Endothelial cell (in vitro differentiated cells): ENCODE measurements around the gene LRRC10B. TPM values are rescaled to one million over a fixed set of nuclear protein-coding genes. Genes with fewer than 3 reads are reported as not detected.
A peak's percentile ranks its signal among the peaks of the same experiment; 100 is the strongest.

ENCODE experiments used
- DNase-seq: peaks from one replicate; pipeline ENCODE4 v3.0.0; 2021; ENCODE audit warnings: low spot score
- H3K27ac Mint-ChIP-seq: one replicate; pipeline ENCODE4 v1.8.0; 2021; ENCODE audit warnings: mixed read lengths, inconsistent platforms; ENCODE audit not compliant: unreplicated experiment
- H3K27me3 Mint-ChIP-seq: one replicate; pipeline ENCODE4 v1.8.0; 2021; ENCODE audit warnings: mild to moderate bottlenecking, moderate library complexity, mixed read lengths, inconsistent platforms; ENCODE audit not compliant: unreplicated experiment
- H3K36me3 Mint-ChIP-seq: one replicate; pipeline ENCODE4 v1.8.0; 2021; ENCODE audit warnings: mild to moderate bottlenecking, low read depth, mixed read lengths, inconsistent platforms; ENCODE audit not compliant: unreplicated experiment
- H3K4me1 Mint-ChIP-seq: one replicate; pipeline ENCODE4 v1.8.0; 2021; ENCODE audit warnings: mild to moderate bottlenecking, mixed read lengths, inconsistent platforms; ENCODE audit not compliant: unreplicated experiment
- H3K4me3 Mint-ChIP-seq: one replicate; pipeline ENCODE4 v1.8.0; 2021; ENCODE audit warnings: mild to moderate bottlenecking, mixed read lengths, inconsistent platforms; ENCODE audit not compliant: unreplicated experiment
- H3K9me3 Mint-ChIP-seq: one replicate; pipeline ENCODE4 v1.8.0; 2021; ENCODE audit warnings: mixed read lengths, inconsistent platforms; ENCODE audit not compliant: unreplicated experiment
- CTCF ChIP-seq: fragments of 200-600 bp; sonication (generic); IDR thresholded peaks from one replicate; pipeline ENCODE4 v1.5.0; 2021; ENCODE audit warnings: antibody characterized with exemption; ENCODE audit not compliant: unreplicated experiment
- total RNA-seq: library from RNA; stranded (reverse); fragmentation: NEBNext Ultra II Directional; extraction: Animal tissue kit (Norgen Biotek cat#: 25700); gene quantifications from one replicate; pipeline ENCODE4 v1.2.1, GENCODE V29; 2021; ENCODE audit not compliant: unreplicated experiment

LRRC10B gene
- total RNA-seq, 1 donor from 2014 or later = 0.13 TPM

DNA sequence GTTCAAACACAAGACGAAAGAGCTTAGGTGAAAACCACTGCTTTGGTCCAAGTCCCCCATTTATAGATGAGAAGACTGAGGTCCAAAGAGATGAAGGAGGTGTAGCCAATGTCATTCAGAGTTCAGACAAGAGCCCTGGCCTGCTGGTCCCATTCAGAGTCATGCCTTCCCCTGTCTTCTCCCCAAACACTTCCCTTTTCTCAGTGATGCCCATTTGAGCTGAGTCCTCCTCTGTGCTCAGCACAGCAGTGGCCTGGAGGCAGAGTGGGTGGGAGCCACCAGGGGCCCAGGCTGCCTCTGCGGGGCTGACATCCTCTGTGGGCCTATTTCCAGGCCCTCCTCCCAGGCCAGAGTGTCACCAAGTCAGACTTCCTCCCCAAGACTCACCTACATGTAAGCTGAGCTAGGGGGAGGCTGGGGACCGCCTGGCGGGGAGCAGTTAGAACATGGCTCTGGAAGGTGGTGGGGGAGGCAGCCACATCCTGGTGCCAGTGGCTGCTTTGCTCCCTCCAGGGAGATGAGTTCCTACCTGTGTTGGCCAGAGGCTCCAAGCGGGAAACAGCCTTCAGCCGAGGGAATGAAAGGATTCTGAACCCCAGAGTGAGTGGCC is 22.4 kb upstream of the LRRC10B start:
- TF ChIP-seq CTCF = no peak
- Mint-ChIP-seq H3K27me3 (peaks cover 22% of the 10 kb centered on the region), H3K9me3 (no peaks in the 10 kb centered on the region), H3K4me1 (peaks cover 12% of the 10 kb centered on the region), H3K27ac (peak overlapping the region; percentile 43), H3K36me3 (peaks cover 14% of the 10 kb centered on the region), H3K4me3 (no peak overlapping the region)
- no peak for DNase-seq

DNA sequence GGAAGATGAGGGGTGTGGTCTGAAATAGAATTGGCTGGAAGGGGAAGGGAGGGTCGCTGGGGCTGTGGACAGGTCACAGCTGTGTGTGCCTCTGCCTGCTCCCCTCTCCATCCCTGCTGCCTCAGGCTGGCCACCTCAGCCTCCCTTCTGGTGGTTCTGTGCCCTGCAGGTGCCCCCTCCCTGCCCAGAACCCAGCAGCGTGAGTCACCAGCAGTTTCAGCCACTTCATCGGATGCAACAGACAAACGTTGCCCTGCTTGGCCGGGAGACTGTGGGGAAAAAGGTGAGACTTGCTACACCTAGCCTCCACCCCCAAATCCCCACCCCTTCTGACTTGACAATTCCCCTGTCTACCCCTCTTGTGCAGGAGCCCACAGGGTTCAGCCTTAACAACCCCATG is 21.8 kb upstream of the LRRC10B start:
- no peak overlapping the region for H3K27ac Mint-ChIP-seq
- H3K4me3 Mint-ChIP-seq = no peak overlapping the region
- no peak for TF ChIP-seq CTCF
- no peaks in the 10 kb centered on the region for H3K9me3 Mint-ChIP-seq
- peaks cover 11% of the 10 kb centered on the region for H3K4me1 Mint-ChIP-seq
- H3K27me3 Mint-ChIP-seq = peaks cover 22% of the 10 kb centered on the region
- no peak for DNase-seq
- H3K36me3 Mint-ChIP-seq = peaks cover 14% of the 10 kb centered on the region

GRCh38 chr11:61487342-61488025 is 21.1 kb upstream of the LRRC10B start:
- Mint-ChIP-seq H3K4me3 (peak overlapping the region; percentile 68), H3K9me3 (no peaks in the 10 kb centered on the region), H3K27me3 (peaks cover 22% of the 10 kb centered on the region), H3K27ac (no peak overlapping the region), H3K4me1 (peaks cover 11% of the 10 kb centered on the region), H3K36me3 (peaks cover 14% of the 10 kb centered on the region)
- no peak for TF ChIP-seq CTCF
- no peak for DNase-seq

GRCh38 chr11:61488651-61489291 is 19.8 kb upstream of the LRRC10B start:
- Mint-ChIP-seq H3K36me3 (peaks cover 9% of the 10 kb centered on the region), H3K4me1 (peaks cover 11% of the 10 kb centered on the region), H3K27ac (peak overlapping the region; percentile 32), H3K9me3 (no peaks in the 10 kb centered on the region), H3K27me3 (peaks cover 22% of the 10 kb centered on the region), H3K4me3 (no peak overlapping the region)
- TF ChIP-seq CTCF = no peak
- peak; percentile 37 for DNase-seq
